ENCODE data around the gene FAH. TPM values are rescaled to one million over a fixed set of nuclear protein-coding genes. Genes with fewer than 3 reads are reported as not detected.

Gene FAH
- total RNA-seq, 1 experiment from 2014 or later, result 38.0 TPM

DNA sequence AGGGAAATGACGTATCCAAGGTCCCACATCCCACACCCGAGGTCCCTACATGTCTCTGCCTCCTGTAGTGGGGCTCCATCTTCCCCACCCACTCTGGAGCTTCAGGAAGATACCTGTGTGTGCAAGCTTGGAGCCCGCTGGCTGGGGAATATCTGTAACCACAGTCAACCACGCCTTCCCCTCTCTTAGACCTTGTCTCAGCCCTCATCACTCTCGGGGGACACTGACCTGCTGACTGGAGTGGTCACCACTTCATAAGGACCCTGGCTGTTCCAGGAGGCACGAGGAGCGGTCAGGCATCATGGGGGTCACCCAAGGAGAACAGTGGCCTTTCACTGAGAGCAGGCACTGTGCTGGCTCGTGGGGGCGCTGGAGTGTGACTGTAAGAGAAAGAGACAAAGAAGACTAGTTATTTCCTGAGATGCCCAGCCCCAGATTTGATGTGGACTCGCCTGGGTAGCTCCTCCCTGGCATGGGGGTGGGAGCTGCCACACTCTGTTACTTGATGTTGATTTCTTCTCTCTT is 50.6 kb downstream of the FAH start:
- Histone ChIP-seq H3K27me3 (ENCODE audit: control insufficient read depth, insufficient read depth, low read length) (peaks cover 12% of the 10 kb centered on the region), H3K4me3 (ENCODE audit: low read depth in 2 of 2, low read length in 2 of 2) (no peak overlapping the region), H3K4me1 (ENCODE audit: control insufficient read depth, insufficient read depth, low read length) (no peaks in the 10 kb centered on the region), H3K27ac (ENCODE audit: low read length) (no peak overlapping the region), H3K36me3 (ENCODE audit: control insufficient read depth, insufficient read depth, low read length) (no peaks in the 10 kb centered on the region), H3K9me3 (ENCODE audit: control insufficient read depth, insufficient read depth, low read depth, low read length) (no peaks in the 10 kb centered on the region)
- in situ Hi-C loops (cut with HindIII; ENCODE audit: low pct_unique_long_range_greater_than_20kb, low sequenced_read_pairs), result no loop called here
- ChIA-PET CTCF (no interaction called here), POLR2A (no interaction called here)
- DNase-seq (ENCODE audit: low read depth, low spot score), result no peak
- no peak for TF ChIP-seq TCF7L2 (IDR thresholded peaks at IDR 0.05; ENCODE audit: low read depth, low read length)
- TF ChIP-seq POLR2AphosphoS5 (IDR thresholded peaks at IDR 0.05; ENCODE audit: low read depth, low read length), result no peak
- TF ChIP-seq SIN3A (IDR thresholded peaks at IDR 0.05; ENCODE audit: borderline replicate concordance, insufficient read depth, low read depth, low read length), result no peak
- TF ChIP-seq, protein P1, sequence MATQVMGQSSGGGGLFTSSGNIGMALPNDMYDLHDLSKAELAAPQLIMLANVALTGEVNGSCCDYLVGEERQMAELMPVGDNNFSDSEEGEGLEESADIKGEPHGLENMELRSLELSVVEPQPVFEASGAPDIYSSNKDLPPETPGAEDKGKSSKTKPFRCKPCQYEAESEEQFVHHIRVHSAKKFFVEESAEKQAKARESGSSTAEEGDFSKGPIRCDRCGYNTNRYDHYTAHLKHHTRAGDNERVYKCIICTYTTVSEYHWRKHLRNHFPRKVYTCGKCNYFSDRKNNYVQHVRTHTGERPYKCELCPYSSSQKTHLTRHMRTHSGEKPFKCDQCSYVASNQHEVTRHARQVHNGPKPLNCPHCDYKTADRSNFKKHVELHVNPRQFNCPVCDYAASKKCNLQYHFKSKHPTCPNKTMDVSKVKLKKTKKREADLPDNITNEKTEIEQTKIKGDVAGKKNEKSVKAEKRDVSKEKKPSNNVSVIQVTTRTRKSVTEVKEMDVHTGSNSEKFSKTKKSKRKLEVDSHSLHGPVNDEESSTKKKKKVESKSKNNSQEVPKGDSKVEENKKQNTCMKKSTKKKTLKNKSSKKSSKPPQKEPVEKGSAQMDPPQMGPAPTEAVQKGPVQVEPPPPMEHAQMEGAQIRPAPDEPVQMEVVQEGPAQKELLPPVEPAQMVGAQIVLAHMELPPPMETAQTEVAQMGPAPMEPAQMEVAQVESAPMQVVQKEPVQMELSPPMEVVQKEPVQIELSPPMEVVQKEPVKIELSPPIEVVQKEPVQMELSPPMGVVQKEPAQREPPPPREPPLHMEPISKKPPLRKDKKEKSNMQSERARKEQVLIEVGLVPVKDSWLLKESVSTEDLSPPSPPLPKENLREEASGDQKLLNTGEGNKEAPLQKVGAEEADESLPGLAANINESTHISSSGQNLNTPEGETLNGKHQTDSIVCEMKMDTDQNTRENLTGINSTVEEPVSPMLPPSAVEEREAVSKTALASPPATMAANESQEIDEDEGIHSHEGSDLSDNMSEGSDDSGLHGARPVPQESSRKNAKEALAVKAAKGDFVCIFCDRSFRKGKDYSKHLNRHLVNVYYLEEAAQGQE (IDR thresholded peaks at IDR 0.05; ENCODE audit: insufficient read depth in 1 of 2, low read depth in 2 of 2, low read length in 1 of 2), result no peak
- TF ChIP-seq, protein P2, sequence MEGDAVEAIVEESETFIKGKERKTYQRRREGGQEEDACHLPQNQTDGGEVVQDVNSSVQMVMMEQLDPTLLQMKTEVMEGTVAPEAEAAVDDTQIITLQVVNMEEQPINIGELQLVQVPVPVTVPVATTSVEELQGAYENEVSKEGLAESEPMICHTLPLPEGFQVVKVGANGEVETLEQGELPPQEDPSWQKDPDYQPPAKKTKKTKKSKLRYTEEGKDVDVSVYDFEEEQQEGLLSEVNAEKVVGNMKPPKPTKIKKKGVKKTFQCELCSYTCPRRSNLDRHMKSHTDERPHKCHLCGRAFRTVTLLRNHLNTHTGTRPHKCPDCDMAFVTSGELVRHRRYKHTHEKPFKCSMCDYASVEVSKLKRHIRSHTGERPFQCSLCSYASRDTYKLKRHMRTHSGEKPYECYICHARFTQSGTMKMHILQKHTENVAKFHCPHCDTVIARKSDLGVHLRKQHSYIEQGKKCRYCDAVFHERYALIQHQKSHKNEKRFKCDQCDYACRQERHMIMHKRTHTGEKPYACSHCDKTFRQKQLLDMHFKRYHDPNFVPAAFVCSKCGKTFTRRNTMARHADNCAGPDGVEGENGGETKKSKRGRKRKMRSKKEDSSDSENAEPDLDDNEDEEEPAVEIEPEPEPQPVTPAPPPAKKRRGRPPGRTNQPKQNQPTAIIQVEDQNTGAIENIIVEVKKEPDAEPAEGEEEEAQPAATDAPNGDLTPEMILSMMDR (IDR thresholded peaks at IDR 0.05), result no peak
- BruUV-seq (replicated peaks), result no TSS peak
- ATAC-seq, result 0 out of 2 replicates have a peak, but pooled peaks have one; percentile 18
- intact Hi-C loops (cut with micrococcal nuclease; ENCODE audit: unreplicated experiment), result no loop called here

DNA sequence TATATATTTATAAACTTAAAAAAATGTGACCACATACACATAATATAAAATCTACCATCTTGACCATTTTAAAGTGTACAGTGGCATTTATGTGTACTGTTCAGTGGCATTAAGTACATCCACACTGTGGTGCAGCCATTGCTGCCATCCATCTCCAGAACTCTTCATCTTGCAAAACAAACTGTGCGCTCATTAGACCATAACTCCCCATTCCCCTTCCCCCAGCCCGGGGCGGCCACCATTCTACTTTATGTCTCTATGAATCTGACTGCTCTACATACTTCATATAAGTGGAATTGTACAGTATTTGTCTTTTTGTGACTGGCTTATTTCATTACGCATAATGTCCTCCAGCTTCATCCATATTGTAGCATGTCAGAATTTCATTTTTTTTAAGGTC is 51.4 kb downstream of the FAH start:
- ChIA-PET CTCF (no interaction called here), POLR2A (no interaction called here)
- BruUV-seq (replicated peaks), result no TSS peak
- intact Hi-C loops (cut with micrococcal nuclease; ENCODE audit: unreplicated experiment), result no loop called here
- Histone ChIP-seq H3K9me3 (ENCODE audit: control insufficient read depth, insufficient read depth, low read depth, low read length) (no peaks in the 10 kb centered on the region), H3K36me3 (ENCODE audit: control insufficient read depth, insufficient read depth, low read length) (no peaks in the 10 kb centered on the region), H3K27ac (ENCODE audit: low read length) (no peak overlapping the region), H3K4me1 (ENCODE audit: control insufficient read depth, insufficient read depth, low read length) (no peaks in the 10 kb centered on the region), H3K27me3 (ENCODE audit: control insufficient read depth, insufficient read depth, low read length) (peaks cover 13% of the 10 kb centered on the region), H3K4me3 (ENCODE audit: low read depth in 2 of 2, low read length in 2 of 2) (no peak overlapping the region)
- ATAC-seq (no peak), DNase-seq (ENCODE audit: low read depth, low spot score) (no peak)
- in situ Hi-C loops (cut with HindIII; ENCODE audit: low pct_unique_long_range_greater_than_20kb, low sequenced_read_pairs), result no loop called here
- TF ChIP-seq TCF7L2 (IDR thresholded peaks at IDR 0.05; ENCODE audit: low read depth, low read length) (no peak), SIN3A (IDR thresholded peaks at IDR 0.05; ENCODE audit: borderline replicate concordance, insufficient read depth, low read depth, low read length) (no peak), POLR2AphosphoS5 (IDR thresholded peaks at IDR 0.05; ENCODE audit: low read depth, low read length) (no peak)
- TF ChIP-seq, protein P2 (IDR thresholded peaks at IDR 0.05), result no peak
- TF ChIP-seq, protein P1 (IDR thresholded peaks at IDR 0.05; ENCODE audit: insufficient read depth in 1 of 2, low read depth in 2 of 2, low read length in 1 of 2), result no peak
